Activated CD4-positive, alpha-beta T cell treated with anti-CD3 and anti-CD28 coated beads for 36 hours (primary cell): ENCODE results near the gene SUPT3H. TPM values are rescaled to one million over a fixed set of nuclear protein-coding genes. Genes with fewer than 3 reads are reported as not detected.
"Not testable (repeated sequence)": the region's sequence is repeated elsewhere in the genome, so short reads cannot be mapped to it uniquely, and the experiment has no call there.

Experiments used
- ATAC-seq: fragments of 200-7000 bp; cut with Tn5 transposase; one replicate; pipeline ENCODE4 v1.10.0; 2021; ENCODE audit warnings: mild to moderate bottlenecking, moderate library complexity
- CTCF ChIA-PET: fragments of 350-600 bp; sonication (Branson Sonifier 250); formaldehyde crosslinking; loops from one replicate; lab custom pipeline; 2021; ENCODE audit warnings: antibody characterized with exemption; lab: Charles Lee
- POLR2A ChIA-PET: fragments of 350-600 bp; sonication (Branson Sonifier 250); formaldehyde crosslinking; loops from one replicate; lab custom pipeline; 2021; ENCODE audit warnings: antibody characterized with exemption, inconsistent platforms; lab: Charles Lee
- DNase-seq: peaks from one replicate; pipeline ENCODE4 v3.0.0-alpha.2; 2020
- H3K27ac Mint-ChIP-seq: one replicate; pipeline ENCODE4 v1.8.0; 2021; ENCODE audit warnings: mixed read lengths
- H3K27me3 Mint-ChIP-seq: one replicate; pipeline ENCODE4 v1.8.0; 2021; ENCODE audit warnings: mixed read lengths
- H3K36me3 Mint-ChIP-seq: one replicate; pipeline ENCODE4 v1.8.0; 2021; ENCODE audit warnings: low read depth, mixed read lengths
- H3K4me1 Mint-ChIP-seq: one replicate; pipeline ENCODE4 v1.8.0; 2021; ENCODE audit warnings: mixed read lengths
- H3K4me3 Mint-ChIP-seq: one replicate; pipeline ENCODE4 v1.8.0; 2021; ENCODE audit warnings: mild to moderate bottlenecking, moderate library complexity, mixed read lengths
- H3K9me3 Mint-ChIP-seq: one replicate; pipeline ENCODE4 v1.8.0; 2021; ENCODE audit warnings: low read depth, mixed read lengths
- intact Hi-C, 2 experiments: fragments of 100-400 bp; cut with DNase I in 1 of 2; cut with micrococcal nuclease in 1 of 2; formaldehyde crosslinking; loops; one replicate each; pipeline versions ENCODE4 v1.14.2 to v1.15.1; 2022 to 2024; cut with DNase I, micrococcal nuclease
- total RNA-seq, 2 experiments: library from RNA; stranded (reverse); gene quantifications; one replicate each; pipeline ENCODE4 v1.2.3, GENCODE V29; 2021

SUPT3H gene
- total RNA-seq, 2 experiments from 2014 or later: 15.5 TPM

DNA sequence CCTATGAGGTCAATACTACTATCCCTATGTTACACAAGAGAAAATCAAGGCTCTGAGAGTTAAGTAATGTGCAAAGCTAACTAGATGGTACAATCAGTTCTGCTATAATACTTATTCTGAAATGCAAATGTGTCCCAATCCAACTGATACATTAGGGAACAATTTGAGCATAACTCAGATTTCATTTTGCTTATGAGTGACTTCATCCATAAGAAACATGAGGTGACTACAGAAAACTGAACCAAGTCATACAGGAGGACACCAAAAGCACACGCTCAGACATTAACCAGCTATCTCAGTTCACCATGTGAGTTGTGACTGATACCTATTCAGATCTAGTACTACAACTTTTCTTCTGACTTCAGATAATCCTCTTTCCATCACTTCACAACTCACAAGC is 229.5 kb downstream of the SUPT3H start:
- no peaks in the 10 kb centered on the region for H3K27me3 Mint-ChIP-seq
- peaks cover 18% of the 10 kb centered on the region for H3K9me3 Mint-ChIP-seq
- intact Hi-C loops: no loop called here
- H3K36me3 Mint-ChIP-seq: peaks cover 16% of the 10 kb centered on the region
- peaks cover 3% of the 10 kb centered on the region for H3K4me1 Mint-ChIP-seq
- ChIA-PET CTCF (no interaction called here), POLR2A (no interaction called here)
- no peak for DNase-seq
- no peak overlapping the region for H3K4me3 Mint-ChIP-seq
- no peak for ATAC-seq
- H3K27ac Mint-ChIP-seq: no peak overlapping the region

DNA sequence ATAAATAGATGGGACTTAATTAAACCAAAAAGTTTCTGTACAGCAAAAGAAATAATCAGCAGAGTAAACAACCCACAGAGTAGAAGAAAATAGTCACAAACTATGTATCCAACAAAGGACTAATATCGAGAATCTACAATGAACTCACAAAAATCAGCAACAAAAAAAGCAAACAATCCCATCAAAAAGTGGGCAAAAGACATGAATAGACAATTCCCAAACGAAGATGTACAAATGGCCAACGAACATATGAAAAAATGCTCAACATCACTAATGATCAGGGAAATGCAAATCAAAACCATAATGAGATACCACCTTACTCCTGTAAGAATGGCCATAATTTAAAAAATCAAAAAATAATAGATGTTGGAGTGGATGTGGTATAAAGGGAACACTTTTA is 232.1 kb downstream of the SUPT3H start:
- CTCF ChIA-PET, DNase-seq, H3K27me3 Mint-ChIP-seq, intact Hi-C loops, H3K4me3 Mint-ChIP-seq, H3K4me1 Mint-ChIP-seq, ATAC-seq, H3K27ac Mint-ChIP-seq, POLR2A ChIA-PET: not testable (repeated sequence)
- Mint-ChIP-seq H3K36me3 (peaks cover 22% of the 10 kb centered on the region), H3K9me3 (peaks cover 24% of the 10 kb centered on the region)

DNA sequence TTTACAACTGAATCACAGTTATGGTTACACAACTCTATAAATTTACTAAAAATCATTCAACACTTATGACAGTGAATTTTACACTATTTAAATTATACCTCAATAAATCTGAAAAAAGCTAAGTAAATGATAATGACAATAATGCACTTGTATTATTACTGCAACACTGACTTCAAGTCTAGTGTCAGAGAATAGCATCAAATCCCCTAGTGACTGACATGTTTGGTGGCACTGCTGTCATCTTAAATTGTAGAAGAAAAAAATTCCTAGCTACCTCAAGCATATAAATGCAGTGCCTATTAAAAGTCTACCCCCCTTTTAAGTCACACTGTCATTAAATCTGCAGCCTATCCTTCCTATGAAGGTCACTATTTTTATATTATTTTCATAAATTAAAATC is 239.0 kb downstream of the SUPT3H start:
- Mint-ChIP-seq H3K36me3 (peaks cover 30% of the 10 kb centered on the region), H3K4me1 (peaks cover 3% of the 10 kb centered on the region), H3K27ac (no peak overlapping the region), H3K4me3 (no peak overlapping the region), H3K27me3 (no peaks in the 10 kb centered on the region), H3K9me3 (peaks cover 34% of the 10 kb centered on the region)
- intact Hi-C loops: no loop called here
- CTCF ChIA-PET: interaction anchor here (0.6 to 1.5 kb wide), 2 partner anchors 11 to 17 kb away, joined by 3 to 4 read pairs; no protein-coding TSS in a partner anchor
- POLR2A ChIA-PET: no interaction called here
- DNase-seq (no peak), ATAC-seq (no peak)

DNA sequence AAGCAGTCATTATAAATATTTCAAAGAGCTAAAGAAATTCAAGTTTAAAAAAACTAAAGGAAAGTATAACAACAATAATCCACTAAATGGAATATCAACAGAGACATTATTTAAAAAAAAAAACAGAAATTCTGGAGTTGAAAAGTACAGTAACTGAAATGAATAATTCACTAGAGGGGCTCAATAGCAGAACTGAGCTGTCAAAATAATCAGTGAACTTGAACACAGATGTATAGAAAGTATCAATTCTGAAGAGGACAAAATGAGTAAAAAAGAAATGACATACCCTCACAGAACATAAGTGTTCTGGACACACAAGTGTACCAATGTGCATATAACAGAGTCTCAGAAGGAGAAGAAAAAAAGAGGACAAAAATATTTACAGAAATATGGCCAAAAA is 241.2 kb downstream of the SUPT3H start:
- ATAC-seq (no peak), DNase-seq (no peak)
- no peak overlapping the region for H3K27ac Mint-ChIP-seq
- H3K4me1 Mint-ChIP-seq: no peaks in the 10 kb centered on the region
- peaks cover 23% of the 10 kb centered on the region for H3K36me3 Mint-ChIP-seq
- POLR2A ChIA-PET: no interaction called here
- CTCF ChIA-PET: no interaction called here
- peaks cover 26% of the 10 kb centered on the region for H3K9me3 Mint-ChIP-seq
- H3K4me3 Mint-ChIP-seq: no peak overlapping the region
- intact Hi-C loops: no loop called here
- H3K27me3 Mint-ChIP-seq: no peaks in the 10 kb centered on the region

DNA sequence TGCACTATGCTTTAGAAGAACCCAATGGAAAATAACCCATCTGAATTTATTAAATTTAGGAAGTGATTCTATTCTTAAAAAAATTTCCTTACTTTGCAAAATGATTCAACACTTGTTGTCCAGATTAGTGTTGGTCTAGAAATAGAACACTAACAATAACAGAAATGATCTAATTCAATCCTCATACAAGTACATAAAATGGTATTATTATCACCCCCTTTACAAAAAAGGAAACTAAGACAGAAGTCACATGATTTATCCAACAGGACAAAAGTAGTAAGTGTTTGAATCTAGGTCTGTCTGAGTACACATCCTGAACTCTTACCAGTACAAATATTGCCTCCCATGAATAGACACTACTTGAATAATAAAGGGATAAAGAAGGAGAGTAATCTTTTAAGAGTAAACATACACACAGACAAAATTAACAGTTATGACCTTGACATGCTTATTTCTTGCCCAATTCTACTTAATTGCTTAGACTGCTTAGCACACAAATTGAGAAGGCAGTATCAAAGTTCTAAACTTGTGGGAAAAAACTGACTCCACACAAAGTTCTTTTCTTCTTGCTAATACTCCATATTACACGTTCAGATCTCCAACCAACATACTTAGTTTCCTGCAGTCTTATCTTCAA is 245.0 kb downstream of the SUPT3H start:
- Mint-ChIP-seq H3K36me3 (peaks cover 20% of the 10 kb centered on the region), H3K4me1 (no peaks in the 10 kb centered on the region), H3K27ac (no peak overlapping the region), H3K9me3 (peaks cover 18% of the 10 kb centered on the region), H3K4me3 (no peak overlapping the region), H3K27me3 (no peaks in the 10 kb centered on the region)
- DNase-seq: no peak
- intact Hi-C loops: no loop called here
- CTCF ChIA-PET: no interaction called here
- POLR2A ChIA-PET: no interaction called here
- no peak for ATAC-seq

DNA sequence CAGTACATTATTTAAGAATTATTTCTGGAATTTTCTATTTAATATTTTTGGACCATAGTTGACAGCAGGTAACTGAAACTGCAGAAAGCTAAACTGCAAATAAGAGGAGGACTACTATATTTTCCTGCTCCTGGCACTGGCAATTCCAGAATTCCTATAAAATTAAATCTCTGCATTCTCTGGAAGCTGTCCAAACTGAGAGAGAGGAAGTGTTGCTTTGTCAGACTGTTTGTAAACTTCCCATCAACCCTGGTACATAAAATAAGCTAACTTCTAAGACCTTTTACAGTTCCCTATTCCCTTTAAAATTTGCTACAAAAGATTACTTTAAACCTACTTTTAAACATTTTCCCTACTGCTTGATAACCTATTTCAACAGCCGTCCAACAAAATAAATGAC is 245.7 kb downstream of the SUPT3H start:
- Mint-ChIP-seq H3K4me1 (no peaks in the 10 kb centered on the region), H3K9me3 (peaks cover 15% of the 10 kb centered on the region), H3K4me3 (no peak overlapping the region), H3K27ac (no peak overlapping the region), H3K36me3 (peaks cover 20% of the 10 kb centered on the region), H3K27me3 (no peaks in the 10 kb centered on the region)
- ChIA-PET POLR2A (no interaction called here), CTCF (interaction anchor here (0.6 to 0.8 kb wide), 2 partner anchors 88 to 318 kb away, joined by 3 read pairs; no protein-coding TSS in a partner anchor)
- DNase-seq (no peak), ATAC-seq (no peak)
- intact Hi-C loops: no loop called here

DNA sequence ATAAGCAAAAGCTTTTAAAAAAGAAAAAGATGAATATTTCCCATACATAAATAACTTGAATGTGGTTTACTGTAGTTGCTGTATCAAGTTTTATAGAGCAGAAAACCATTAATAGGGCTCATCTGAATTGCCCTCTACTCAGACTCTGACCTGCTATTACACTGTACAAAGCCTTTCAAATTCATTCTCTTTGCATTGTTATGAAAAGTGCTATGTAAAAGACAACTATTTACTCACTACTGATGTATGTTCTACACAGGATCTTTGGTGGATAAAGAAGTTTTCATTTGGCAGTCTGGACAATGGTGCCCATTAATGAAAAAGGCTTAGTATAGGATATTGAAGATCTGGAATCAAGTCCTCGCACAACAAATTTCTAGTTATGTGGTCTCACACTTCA is 248.7 kb downstream of the SUPT3H start:
- Mint-ChIP-seq H3K9me3 (no peaks in the 10 kb centered on the region), H3K27ac (no peak overlapping the region), H3K4me1 (no peaks in the 10 kb centered on the region), H3K36me3 (no peaks in the 10 kb centered on the region), H3K27me3 (no peaks in the 10 kb centered on the region), H3K4me3 (no peak overlapping the region)
- CTCF ChIA-PET: no interaction called here
- ATAC-seq: no peak
- intact Hi-C loops: no loop called here
- DNase-seq: no peak
- POLR2A ChIA-PET: no interaction called here

DNA sequence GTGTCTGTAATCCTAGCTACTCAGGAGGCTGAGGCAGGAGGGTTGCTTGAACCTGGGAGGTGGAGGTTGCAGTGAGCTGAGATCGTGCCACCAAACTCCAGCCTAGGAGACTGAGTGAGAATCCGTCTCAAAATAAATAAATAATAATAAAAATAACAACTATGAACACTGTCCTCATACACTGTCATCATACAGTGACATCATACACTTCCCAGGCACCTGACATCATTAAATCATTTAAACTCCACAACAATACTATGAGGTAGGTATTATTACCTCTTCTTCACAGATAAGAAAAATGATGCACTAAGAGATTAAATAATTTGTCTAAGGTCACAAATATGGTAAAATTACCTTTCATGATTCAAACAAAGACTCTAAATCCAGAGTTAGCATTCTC is 250.5 kb downstream of the SUPT3H start:
- ChIA-PET POLR2A (no interaction called here), CTCF (no interaction called here)
- no peak overlapping the region for H3K27ac Mint-ChIP-seq
- H3K27me3 Mint-ChIP-seq: no peaks in the 10 kb centered on the region
- H3K4me1 Mint-ChIP-seq: no peaks in the 10 kb centered on the region
- H3K9me3 Mint-ChIP-seq: no peaks in the 10 kb centered on the region
- ATAC-seq (no peak), DNase-seq (no peak)
- H3K4me3 Mint-ChIP-seq: no peak overlapping the region
- no peaks in the 10 kb centered on the region for H3K36me3 Mint-ChIP-seq
- intact Hi-C loops: no loop called here

DNA sequence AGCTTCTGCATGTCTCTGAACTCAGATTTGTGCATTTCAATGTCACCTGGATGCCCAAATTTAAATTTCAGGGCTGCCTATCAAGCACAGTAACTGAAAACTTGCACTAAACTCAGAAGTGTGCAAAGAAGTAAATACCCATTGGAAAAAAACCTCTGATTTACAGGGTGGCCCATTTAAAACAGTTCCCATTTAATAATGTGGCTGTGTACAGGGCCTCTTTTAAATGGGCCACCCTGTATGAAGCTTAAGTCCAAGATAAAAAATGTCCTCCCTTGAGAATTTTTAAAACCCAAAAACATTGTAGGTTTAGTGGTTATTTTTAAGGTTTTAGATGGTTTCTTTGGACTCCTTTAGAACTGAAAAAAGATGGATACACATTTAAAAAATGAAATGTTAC is 251.7 kb downstream of the SUPT3H start:
- intact Hi-C loops: no loop called here
- H3K27me3 Mint-ChIP-seq: no peaks in the 10 kb centered on the region
- no peak overlapping the region for H3K4me3 Mint-ChIP-seq
- H3K4me1 Mint-ChIP-seq: no peaks in the 10 kb centered on the region
- ATAC-seq: no peak
- no peak for DNase-seq
- H3K27ac Mint-ChIP-seq: no peak overlapping the region
- CTCF ChIA-PET: no interaction called here
- POLR2A ChIA-PET: no interaction called here
- H3K9me3 Mint-ChIP-seq: no peaks in the 10 kb centered on the region
- no peaks in the 10 kb centered on the region for H3K36me3 Mint-ChIP-seq

DNA sequence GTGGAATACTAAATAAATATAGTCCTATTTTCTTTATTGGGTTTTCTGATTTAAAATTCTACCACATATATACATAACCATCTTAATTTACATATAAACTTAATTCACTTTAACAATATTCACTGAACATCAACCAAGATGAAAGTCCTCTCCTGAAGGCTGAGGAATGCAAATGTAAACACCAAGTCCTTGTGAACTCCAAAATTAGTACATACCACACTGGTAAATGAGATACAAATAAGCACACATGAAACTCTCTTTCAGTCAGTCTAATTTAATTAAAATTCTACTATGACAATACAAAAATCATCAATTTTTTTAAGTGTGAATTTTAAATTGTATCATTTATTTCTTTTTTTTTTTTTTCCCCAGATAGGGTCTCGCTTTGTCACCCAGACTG is 254.7 kb downstream of the SUPT3H start:
- intact Hi-C loops: no loop called here
- no peak for ATAC-seq
- no peak overlapping the region for H3K27ac Mint-ChIP-seq
- H3K9me3 Mint-ChIP-seq: no peaks in the 10 kb centered on the region
- no peaks in the 10 kb centered on the region for H3K4me1 Mint-ChIP-seq
- DNase-seq: no peak
- H3K4me3 Mint-ChIP-seq: no peak overlapping the region
- no peaks in the 10 kb centered on the region for H3K27me3 Mint-ChIP-seq
- POLR2A ChIA-PET: no interaction called here
- no peaks in the 10 kb centered on the region for H3K36me3 Mint-ChIP-seq
- CTCF ChIA-PET: no interaction called here

DNA sequence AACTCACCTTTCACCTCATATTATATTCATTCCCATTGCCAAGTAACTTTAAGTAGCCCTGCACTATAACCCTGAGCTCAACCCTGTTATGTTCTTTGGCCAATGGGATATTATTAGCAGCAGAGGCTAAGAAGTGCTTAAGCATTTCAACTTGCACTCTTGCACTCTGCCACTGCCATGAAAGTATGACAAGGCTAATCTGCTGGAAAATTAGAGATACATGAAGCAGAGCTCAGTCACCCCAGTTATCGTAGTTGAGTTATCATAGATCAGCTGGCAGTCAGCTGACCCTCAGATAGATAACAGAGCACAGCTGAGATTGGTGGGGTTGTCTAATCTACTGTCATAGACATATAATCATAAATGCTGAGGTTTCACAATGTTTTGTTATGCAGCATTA is 259.0 kb downstream of the SUPT3H start:
- Mint-ChIP-seq H3K4me3 (no peak overlapping the region), H3K4me1 (peaks cover 22% of the 10 kb centered on the region), H3K27me3 (no peaks in the 10 kb centered on the region), H3K36me3 (no peaks in the 10 kb centered on the region), H3K9me3 (no peaks in the 10 kb centered on the region), H3K27ac (no peak overlapping the region)
- CTCF ChIA-PET: interaction anchor here (1.3 kb wide), 1 partner anchor 463 kb away, joined by 5 read pairs; no protein-coding TSS in a partner anchor
- DNase-seq (no peak), ATAC-seq (no peak)
- intact Hi-C loops: no loop called here
- POLR2A ChIA-PET: no interaction called here

DNA sequence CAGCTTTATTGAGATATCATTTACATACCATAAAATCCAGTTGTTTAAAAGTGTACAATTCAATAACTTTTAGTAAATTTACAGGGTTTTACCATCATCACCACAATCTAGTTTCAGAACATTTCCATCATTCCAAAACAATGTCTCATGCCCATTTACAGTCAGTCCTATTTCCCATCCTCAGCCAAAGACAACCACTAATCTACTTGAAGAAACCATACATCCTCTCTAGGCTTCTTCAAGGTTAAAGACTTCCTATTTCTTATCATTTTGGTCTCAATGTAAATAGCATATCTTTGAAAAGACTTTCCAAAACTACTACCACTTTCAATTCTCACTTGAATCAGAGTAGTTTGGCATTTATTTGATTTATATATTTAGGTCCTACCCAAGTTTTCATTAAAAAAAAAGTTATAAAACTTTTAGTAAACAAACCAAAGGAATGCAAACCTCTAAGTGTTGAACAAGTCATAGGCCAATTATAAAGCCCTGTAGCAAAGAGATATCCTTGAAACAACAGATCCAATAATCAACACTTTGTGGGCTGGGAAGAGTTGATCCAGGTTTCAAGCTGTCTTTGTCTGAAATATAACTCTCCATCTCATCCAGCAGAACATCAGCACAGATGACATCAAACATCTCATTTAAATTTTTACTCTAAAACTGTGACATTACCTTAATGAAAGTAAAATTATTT is 260.9 kb downstream of the SUPT3H start:
- H3K36me3 Mint-ChIP-seq: no peaks in the 10 kb centered on the region
- intact Hi-C loops: loop anchor here in 1 of 2 experiments (2.0 kb wide), 1 partner anchor 48 kb away; no protein-coding TSS in a partner anchor
- CTCF ChIA-PET: interaction anchor here (0.7 kb wide), 1 partner anchor 302 kb away, joined by 3 read pairs; no protein-coding TSS in a partner anchor
- peak; percentile 85 for ATAC-seq
- no peak overlapping the region for H3K4me3 Mint-ChIP-seq
- H3K27ac Mint-ChIP-seq: peak overlapping the region; percentile 58
- POLR2A ChIA-PET: interaction anchor here (0.6 kb wide), 1 partner anchor 204 kb away, joined by 3 read pairs; no protein-coding TSS in a partner anchor
- DNase-seq: no peak
- peaks cover 22% of the 10 kb centered on the region for H3K4me1 Mint-ChIP-seq
- no peaks in the 10 kb centered on the region for H3K27me3 Mint-ChIP-seq
- no peaks in the 10 kb centered on the region for H3K9me3 Mint-ChIP-seq
